Ovary (tissue), 1 donor: ENCODE results near the gene EXOC6B.

Experiments used
- EP300 ChIP-seq: sonication (generic); formaldehyde crosslinking; IDR thresholded peaks from one replicate; pipeline ENCODE4 v1.6.1; 2017; ENCODE audit warnings: antibody characterized with exemption
- POLR2A ChIP-seq: fragments of 450-650 bp; IDR thresholded peaks from one replicate; pipeline ENCODE4 v1.6.1; 2017; ENCODE audit warnings: antibody characterized with exemption, mild to moderate bottlenecking, moderate library complexity

- no peak for TF ChIP-seq EP300
- TF ChIP-seq POLR2A, result no peak
Observed at GRCh38 chr2:72180351-72180750, 645.5 kb downstream of the EXOC6B start.
